ENCODE results near the gene ZNF549.
"Not testable (repeated sequence)": the region's sequence is repeated elsewhere in the genome, so short reads cannot be mapped to it uniquely, and the experiment has no call there.

- TF ChIP-seq, protein P1, sequence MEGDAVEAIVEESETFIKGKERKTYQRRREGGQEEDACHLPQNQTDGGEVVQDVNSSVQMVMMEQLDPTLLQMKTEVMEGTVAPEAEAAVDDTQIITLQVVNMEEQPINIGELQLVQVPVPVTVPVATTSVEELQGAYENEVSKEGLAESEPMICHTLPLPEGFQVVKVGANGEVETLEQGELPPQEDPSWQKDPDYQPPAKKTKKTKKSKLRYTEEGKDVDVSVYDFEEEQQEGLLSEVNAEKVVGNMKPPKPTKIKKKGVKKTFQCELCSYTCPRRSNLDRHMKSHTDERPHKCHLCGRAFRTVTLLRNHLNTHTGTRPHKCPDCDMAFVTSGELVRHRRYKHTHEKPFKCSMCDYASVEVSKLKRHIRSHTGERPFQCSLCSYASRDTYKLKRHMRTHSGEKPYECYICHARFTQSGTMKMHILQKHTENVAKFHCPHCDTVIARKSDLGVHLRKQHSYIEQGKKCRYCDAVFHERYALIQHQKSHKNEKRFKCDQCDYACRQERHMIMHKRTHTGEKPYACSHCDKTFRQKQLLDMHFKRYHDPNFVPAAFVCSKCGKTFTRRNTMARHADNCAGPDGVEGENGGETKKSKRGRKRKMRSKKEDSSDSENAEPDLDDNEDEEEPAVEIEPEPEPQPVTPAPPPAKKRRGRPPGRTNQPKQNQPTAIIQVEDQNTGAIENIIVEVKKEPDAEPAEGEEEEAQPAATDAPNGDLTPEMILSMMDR (conservative IDR thresholded peaks at IDR 0.05; ENCODE audit: low read depth, low read length), result not testable (repeated sequence)
- TF ChIP-seq EZH2 (IDR thresholded peaks at IDR 0.05; ENCODE audit: low read length, unreplicated experiment), result not testable (repeated sequence)
These were observed 39.5 kb upstream of the ZNF549 start, which contains the start of gene ZNF419 for GRCh38 chr19:57487477-57488298.
